Measurements from ENCODE around the gene RGS6. TPM values are rescaled to one million over a fixed set of nuclear protein-coding genes. Genes with fewer than 3 reads are reported as not detected.

The RGS6 gene
- total RNA-seq, 1 donor from 2014 or later, result 2.0 TPM

DNA sequence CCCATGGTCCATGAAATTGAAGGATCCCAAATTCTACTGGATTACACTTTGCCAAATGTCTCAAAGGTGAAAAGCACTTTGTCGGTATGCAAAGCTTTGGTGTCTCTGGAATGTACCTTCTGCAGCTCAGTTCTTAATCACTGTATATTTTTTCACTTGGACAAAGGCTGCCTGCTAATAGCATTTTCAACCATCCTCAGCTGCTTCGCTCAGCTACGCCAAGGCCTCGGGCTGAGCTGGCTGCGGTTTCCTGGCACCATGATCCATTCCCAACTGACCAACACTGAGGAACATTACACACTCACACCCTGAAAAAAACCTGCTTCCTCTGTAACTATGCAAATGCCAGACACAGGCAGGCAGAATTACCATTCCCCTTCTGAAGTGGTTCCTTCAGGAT lies 626.5 kb downstream of the RGS6 start:
- Mint-ChIP-seq H3K4me1 (peaks cover 7% of the 10 kb centered on the region), H3K36me3 (no peaks in the 10 kb centered on the region), H3K9me3 (no peaks in the 10 kb centered on the region), H3K4me3 (no peak overlapping the region), H3K27ac (no peak overlapping the region), H3K27me3 (ENCODE audit: low read depth) (peaks cover 9% of the 10 kb centered on the region)
- DNase-seq (ENCODE audit: low spot score in 2 of 2, unreplicated experiment in 2 of 2), result no peak
- TF ChIP-seq, protein P1, sequence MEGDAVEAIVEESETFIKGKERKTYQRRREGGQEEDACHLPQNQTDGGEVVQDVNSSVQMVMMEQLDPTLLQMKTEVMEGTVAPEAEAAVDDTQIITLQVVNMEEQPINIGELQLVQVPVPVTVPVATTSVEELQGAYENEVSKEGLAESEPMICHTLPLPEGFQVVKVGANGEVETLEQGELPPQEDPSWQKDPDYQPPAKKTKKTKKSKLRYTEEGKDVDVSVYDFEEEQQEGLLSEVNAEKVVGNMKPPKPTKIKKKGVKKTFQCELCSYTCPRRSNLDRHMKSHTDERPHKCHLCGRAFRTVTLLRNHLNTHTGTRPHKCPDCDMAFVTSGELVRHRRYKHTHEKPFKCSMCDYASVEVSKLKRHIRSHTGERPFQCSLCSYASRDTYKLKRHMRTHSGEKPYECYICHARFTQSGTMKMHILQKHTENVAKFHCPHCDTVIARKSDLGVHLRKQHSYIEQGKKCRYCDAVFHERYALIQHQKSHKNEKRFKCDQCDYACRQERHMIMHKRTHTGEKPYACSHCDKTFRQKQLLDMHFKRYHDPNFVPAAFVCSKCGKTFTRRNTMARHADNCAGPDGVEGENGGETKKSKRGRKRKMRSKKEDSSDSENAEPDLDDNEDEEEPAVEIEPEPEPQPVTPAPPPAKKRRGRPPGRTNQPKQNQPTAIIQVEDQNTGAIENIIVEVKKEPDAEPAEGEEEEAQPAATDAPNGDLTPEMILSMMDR (IDR thresholded peaks at IDR 0.05; ENCODE audit: unreplicated experiment), result no peak

DNA sequence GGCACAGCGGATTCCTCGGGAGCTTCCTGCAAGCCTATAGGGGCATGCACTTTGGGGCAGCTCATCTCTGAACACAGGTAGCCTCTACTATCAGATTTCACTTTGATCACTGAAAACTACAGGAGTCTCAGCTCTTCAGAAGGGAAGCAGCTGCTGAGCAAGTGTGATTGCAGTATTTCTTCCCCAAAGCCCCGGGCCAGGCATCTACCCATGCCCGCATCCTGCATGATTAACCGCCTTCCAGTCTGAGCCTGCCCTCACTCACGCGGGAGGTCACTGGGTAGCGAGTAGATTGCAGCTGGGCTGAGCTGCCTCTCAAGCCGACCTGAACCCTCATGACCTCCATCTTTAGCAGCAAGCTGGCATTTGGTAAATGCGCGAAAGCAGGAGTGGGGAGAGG lies 627.0 kb downstream of the RGS6 start:
- H3K27ac Mint-ChIP-seq, result no peak overlapping the region
- no peaks in the 10 kb centered on the region for H3K36me3 Mint-ChIP-seq
- H3K9me3 Mint-ChIP-seq, result no peaks in the 10 kb centered on the region
- no peak for DNase-seq (ENCODE audit: low spot score in 2 of 2, unreplicated experiment in 2 of 2)
- H3K4me1 Mint-ChIP-seq, result peaks cover 7% of the 10 kb centered on the region
- H3K4me3 Mint-ChIP-seq, result no peak overlapping the region
- TF ChIP-seq, protein P1 (IDR thresholded peaks at IDR 0.05; ENCODE audit: unreplicated experiment), result no peak
- peaks cover 6% of the 10 kb centered on the region for H3K27me3 Mint-ChIP-seq (ENCODE audit: low read depth)

DNA sequence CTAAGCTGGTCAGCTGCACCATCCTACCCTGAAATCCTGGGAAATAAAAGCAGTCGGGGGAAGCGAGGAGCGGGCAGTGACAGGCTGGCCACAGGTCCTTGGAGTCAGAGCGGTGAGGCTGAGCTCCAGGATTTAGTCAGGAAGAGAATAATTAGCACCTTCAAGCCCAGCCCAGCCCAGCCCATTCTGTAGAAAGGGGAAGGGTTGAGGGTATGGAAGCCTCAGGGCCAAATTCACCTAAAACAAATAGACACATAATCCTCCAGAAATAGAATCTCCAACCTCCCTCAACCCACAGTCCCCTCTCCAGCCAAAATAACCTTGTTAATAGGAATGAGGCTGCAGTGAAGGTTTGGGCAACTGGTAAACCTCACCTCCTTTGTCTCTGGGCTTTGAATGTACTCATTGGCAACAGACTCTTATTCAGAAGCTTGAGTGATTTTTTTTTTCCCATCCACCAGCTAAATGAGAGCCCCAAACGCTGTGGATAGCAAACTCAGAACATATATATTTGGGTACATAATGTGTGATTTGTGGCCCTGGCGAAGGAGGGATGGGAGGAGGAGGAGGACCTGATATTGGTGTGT lies 627.5 kb downstream of the RGS6 start:
- Mint-ChIP-seq H3K36me3 (no peaks in the 10 kb centered on the region), H3K4me3 (no peak overlapping the region), H3K27me3 (ENCODE audit: low read depth) (peaks cover 2% of the 10 kb centered on the region), H3K9me3 (no peaks in the 10 kb centered on the region), H3K27ac (no peak overlapping the region), H3K4me1 (peaks cover 7% of the 10 kb centered on the region)
- TF ChIP-seq, protein P1 (IDR thresholded peaks at IDR 0.05; ENCODE audit: unreplicated experiment), result no peak
- DNase-seq (ENCODE audit: low spot score in 2 of 2, unreplicated experiment in 2 of 2), result no peak

DNA sequence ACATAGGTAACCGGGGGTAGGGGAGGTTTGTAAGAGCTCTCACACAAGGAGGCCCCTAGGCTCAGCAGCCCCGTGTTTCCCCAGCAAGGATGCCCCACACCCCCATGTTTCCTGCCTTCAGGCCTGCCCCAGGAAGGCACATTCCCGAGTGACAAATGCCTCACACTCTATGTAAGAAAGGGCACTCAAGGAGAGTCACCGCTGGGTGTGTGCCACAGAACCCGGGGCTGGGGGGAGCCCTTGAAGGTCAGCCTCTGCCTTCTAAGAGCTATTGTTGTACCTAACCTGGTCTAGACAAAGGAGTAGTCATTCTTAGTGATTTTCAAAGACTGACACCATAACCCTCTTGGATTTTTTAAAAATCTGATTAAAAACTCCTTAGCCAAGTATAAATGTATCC lies 628.1 kb downstream of the RGS6 start:
- H3K27me3 Mint-ChIP-seq (ENCODE audit: low read depth), result peaks cover 2% of the 10 kb centered on the region
- no peaks in the 10 kb centered on the region for H3K36me3 Mint-ChIP-seq
- TF ChIP-seq, protein P1 (IDR thresholded peaks at IDR 0.05; ENCODE audit: unreplicated experiment), result no peak
- H3K4me1 Mint-ChIP-seq, result peaks cover 7% of the 10 kb centered on the region
- H3K4me3 Mint-ChIP-seq, result no peak overlapping the region
- no peak for DNase-seq (ENCODE audit: low spot score in 2 of 2, unreplicated experiment in 2 of 2)
- no peak overlapping the region for H3K27ac Mint-ChIP-seq
- no peaks in the 10 kb centered on the region for H3K9me3 Mint-ChIP-seq

DNA sequence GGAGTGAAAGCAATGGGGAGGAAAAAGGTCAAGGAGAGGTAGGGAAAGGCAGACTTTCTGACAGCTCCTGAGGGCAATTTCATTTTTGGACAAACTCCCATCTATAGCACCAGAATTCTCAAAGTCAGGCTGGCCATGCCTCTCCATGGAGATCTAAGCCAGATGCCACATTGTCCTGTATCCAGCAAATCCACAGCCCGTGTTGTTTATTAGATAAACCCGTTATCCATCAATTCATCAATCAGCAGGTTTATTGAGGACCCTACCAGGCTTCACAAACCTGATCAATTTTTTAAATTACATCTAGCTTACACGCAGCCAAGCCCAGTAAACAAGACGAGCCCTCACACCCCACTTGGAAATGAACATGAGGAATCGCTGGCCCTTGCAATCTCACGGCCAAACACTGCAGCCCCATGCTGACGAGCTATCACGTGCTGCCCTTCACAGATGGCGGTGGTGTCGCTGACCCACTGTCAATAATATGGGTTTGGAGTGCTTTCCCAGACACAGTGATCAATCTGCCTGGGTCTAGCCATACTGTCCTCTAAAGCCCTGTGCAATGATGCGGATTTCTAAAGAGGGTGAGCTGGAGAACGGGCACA lies 628.8 kb downstream of the RGS6 start:
- Mint-ChIP-seq H3K4me1 (peaks cover 7% of the 10 kb centered on the region), H3K36me3 (no peaks in the 10 kb centered on the region), H3K9me3 (no peaks in the 10 kb centered on the region), H3K27me3 (ENCODE audit: low read depth) (no peaks in the 10 kb centered on the region), H3K4me3 (no peak overlapping the region), H3K27ac (no peak overlapping the region)
- TF ChIP-seq, protein P1 (IDR thresholded peaks at IDR 0.05; ENCODE audit: unreplicated experiment), result no peak
- no peak for DNase-seq (ENCODE audit: low spot score in 2 of 2, unreplicated experiment in 2 of 2)
